HG03354 (cell line): Measurements from ENCODE around the gene FOXP1.
A peak's percentile ranks its signal among the peaks of the same experiment; 100 is the strongest.

Experiments
- ATAC-seq: cut with Tn5 transposase; IDR thresholded peaks from one replicate; pipeline ENCODE4 v1.9.1; 2021; ENCODE audit warnings: mild to moderate bottlenecking; ENCODE audit not compliant: unreplicated experiment, poor library complexity, severe bottlenecking

FOXP1 gene

GRCh38 chr3:71305231-71306206 lies 278.0 kb downstream of the FOXP1 start:
- peak; percentile 70 for ATAC-seq

DNA sequence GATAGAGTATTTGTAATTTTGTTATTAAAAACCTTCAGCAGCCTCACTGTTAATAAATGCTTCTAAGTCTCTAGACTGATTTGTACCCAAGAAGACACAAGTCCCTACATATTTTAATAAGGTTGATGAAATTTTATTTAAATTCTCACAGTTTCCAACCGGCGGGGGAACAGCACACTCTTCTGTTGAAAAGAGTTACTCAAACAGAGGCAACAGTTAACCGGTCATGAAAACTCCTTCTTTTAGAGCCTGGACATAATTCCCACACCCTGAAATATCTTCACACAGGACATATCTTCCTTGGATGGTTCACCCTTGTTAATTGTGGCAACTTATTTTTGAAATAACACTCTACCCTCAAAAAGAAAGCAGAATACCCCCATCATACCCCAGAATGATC lies 278.8 kb downstream of the FOXP1 start:
- ATAC-seq, result no peak

DNA sequence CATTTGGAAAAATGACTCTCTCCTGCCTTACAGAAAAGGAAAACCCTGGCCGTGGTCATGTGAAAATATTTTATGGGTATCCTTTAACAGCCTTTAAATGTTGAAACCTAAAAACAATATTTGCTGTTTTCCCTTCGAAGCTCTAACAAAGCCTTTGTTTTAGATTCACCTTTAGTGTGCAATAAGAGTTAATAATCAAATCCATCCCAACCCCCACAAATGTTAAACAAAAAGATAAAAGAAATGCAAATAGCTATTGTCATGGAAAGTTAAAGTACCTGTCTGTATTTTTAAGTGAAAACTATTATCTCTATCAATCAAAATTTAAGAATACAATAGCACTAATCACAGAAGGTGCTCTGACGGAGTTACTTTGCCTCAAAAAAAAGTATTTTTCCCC lies 279.3 kb downstream of the FOXP1 start:
- no peak for ATAC-seq

DNA sequence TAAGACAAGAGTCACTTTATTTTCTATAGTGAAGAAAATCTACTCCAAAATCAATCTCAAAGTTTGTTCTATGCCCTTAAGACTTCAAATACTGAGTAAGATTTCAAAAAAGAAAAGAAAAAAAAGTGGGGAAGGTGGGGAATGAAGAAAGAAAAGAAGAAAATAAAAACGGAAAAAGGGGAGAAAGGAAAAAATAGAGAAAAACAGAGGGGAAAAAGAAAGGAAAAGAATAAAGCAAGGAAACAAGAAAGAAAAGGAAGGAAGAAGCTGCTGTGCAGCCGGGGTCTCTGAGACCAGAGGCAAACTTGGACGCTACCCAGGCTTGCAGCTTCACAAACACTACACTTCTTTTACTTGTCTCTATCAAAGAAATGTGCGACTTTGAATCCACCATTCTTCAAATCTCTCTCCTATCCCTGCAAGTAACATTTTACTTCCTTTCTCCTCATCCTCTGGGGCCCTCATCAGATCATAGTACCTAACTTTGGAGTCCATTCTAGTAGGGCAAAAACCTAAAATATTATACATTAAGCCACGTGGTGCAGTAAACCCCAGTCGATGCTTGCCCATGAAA lies 279.8 kb downstream of the FOXP1 start:
- ATAC-seq, result no peak

GRCh38 chr3:71302604-71303003 lies 280.9 kb downstream of the FOXP1 start:
- no peak for ATAC-seq

GRCh38 chr3:71300951-71301393 lies 282.6 kb downstream of the FOXP1 start:
- ATAC-seq, result no peak

DNA sequence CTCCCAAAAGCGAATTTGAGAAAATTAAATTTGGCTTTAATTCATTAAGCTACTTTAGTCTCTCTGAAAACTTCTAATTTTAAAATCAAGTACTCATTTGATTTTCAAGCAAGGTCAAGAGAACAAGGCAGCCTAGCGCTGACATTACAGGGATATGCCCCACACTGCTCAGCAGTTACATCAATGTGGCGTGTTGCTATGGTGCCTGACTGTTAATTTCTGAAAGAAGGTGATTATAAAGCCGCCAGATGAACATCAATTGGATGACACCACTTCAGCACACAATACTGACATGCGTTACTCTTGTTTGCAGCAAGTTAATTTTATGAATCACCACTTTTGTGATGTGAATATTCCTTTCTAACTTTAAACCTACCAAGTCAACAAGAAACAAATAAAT lies 284.4 kb downstream of the FOXP1 start:
- ATAC-seq, result no peak

- ATAC-seq, result no peak
These were observed 288.6 kb downstream of the FOXP1 start for GRCh38 chr3:71294919-71295318.

- no peak for ATAC-seq
These were observed 293.2 kb downstream of the FOXP1 start for GRCh38 chr3:71290301-71290700.

GRCh38 chr3:71288269-71288930 lies 295.1 kb downstream of the FOXP1 start:
- no peak for ATAC-seq

- no peak for ATAC-seq
These were observed 298.4 kb downstream of the FOXP1 start for GRCh38 chr3:71285086-71285485.

GRCh38 chr3:71282976-71283375 lies 300.6 kb downstream of the FOXP1 start:
- ATAC-seq, result no peak

- ATAC-seq, result no peak
These were observed 302.2 kb downstream of the FOXP1 start for GRCh38 chr3:71281280-71281679.

- no peak for ATAC-seq
These were observed 306.2 kb downstream of the FOXP1 start for GRCh38 chr3:71277341-71277740.

DNA sequence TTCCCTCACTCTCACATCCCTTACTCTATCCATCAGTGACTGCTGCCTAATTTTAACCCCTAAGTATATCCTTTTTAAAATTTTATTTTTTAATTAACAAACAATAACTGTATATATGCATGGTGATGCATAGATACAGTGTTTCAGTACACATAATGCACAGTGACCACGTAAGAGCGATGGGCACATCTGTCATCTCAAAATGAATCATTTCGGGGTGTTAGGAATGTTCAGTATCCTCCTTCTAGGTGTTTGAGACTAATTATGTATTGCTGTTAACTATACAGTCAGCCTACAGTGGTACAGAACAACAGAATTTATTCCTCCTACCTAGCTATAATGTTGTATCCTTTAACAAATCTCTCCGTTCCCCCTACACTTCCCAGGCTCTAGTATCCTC lies 307.0 kb downstream of the FOXP1 start:
- ATAC-seq, result no peak

DNA sequence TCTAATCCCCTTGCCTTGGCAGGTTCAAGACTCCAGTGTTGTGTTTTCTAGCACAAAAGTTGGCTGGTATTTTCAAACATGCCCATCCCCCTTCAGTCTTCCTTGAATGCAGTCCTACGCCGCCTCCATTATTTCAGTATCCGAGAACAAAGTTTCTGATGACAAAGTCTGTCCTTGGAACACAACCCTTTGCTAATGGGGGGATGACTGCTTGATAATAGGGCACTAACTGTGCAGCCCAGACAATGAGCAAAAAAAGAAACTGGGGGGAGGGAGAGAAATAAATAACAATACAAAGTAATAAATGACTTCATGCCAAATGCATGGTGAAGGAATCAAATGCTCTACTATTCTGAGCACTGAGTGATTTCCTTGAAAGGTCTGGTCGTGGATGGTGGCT lies 310.1 kb downstream of the FOXP1 start:
- ATAC-seq, result no peak

- ATAC-seq, result no peak
These were observed 311.9 kb downstream of the FOXP1 start for GRCh38 chr3:71271596-71271995.

DNA sequence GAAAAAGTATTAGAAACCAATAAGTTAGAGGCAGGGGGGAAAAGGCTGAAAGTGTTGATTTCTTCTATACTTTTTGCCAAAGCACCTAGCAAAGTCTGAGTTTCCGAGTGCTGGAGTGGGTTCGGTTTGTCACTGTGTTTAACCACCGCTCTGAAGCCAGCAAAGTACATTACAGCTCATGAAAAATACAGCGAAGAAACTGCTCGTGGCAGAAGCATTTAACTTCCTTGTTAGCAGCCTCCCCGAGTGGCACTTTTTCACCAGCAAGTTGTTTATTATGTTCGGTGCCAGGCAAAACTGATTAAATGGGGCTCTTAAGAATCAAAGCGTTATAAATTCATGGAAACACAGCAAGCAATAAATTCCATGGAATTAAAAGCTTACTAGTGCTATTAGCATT lies 313.6 kb downstream of the FOXP1 start:
- ATAC-seq, result no peak

DNA sequence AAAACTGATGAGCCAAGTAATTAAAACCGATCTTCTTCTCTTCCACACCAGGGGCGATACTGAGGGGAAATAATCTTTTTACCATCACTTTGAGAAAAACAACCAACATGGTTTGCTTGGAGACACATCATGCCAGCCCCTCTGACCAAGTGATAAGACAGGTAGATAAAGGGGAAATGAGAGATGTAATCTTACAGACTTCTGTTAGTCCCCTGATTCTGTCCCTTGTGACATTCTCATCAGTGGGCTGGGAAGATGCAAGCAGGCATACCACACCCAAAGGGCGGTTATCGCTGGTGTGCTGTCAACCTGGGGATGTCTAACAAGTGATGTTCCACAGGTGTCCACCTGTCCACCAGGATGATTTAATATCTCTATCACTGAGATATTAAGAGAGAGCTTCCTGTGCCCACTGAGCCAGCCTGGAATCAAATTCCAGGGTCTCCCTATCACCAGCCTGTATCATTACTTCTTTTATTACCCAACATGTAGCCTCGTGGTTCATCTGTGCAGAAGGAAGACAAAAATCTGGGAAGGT lies 315.0 kb downstream of the FOXP1 start:
- no peak for ATAC-seq

- ATAC-seq, result no peak
These were observed 316.7 kb downstream of the FOXP1 start for GRCh38 chr3:71266875-71267274.
